IMR-90 (cell line): ENCODE data around the gene CCDC167. TPM values are rescaled to one million over a fixed set of nuclear protein-coding genes. Genes with fewer than 3 reads are reported as not detected.

Experiments used
- ATAC-seq: fragments of 200-7000 bp; cut with Tn5 transposase; 2 replicates; pipeline ENCODE4 v1.9.1; 2020; ENCODE audit warnings: low read depth, mild to moderate bottlenecking, moderate library complexity
- BruUV-seq: library from RNA; stranded (reverse); fragments of 400-500 nt; replicated peaks from 2 replicates; lab custom pipeline; 2021; lab: Mats Ljungman, UMichigan
- CTCF ChIA-PET: fragments of 300-600 bp; formaldehyde crosslinking; extraction: SDS; loops from one replicate; lab custom pipeline; 2021; ENCODE audit warnings: antibody characterized with exemption; lab: Yijun Ruan, JAX
- POLR2A ChIA-PET: fragments of 300-600 bp; sonication (Branson Sonifier 250); formaldehyde crosslinking; loops from one replicate; lab custom pipeline; 2022; ENCODE audit warnings: antibody characterized with exemption; ENCODE audit not compliant: unreplicated experiment; lab: Charles Lee
- DNase-seq: peaks from one replicate; pipeline ENCODE4 v3.0.0; 2013
- H2AFZ ChIP-seq: replicated peaks from 2 replicates; pipeline ENCODE3; 2013; ENCODE audit warnings: low read length, mild to moderate bottlenecking; ENCODE audit not compliant: poor library complexity
- H2AK5ac ChIP-seq: 2 replicates; pipeline ENCODE4 v1.6.1; 2013; ENCODE audit warnings: low read depth, low read length, inconsistent platforms
- H2AK9ac ChIP-seq: replicated peaks from 2 replicates; pipeline ENCODE3; 2013; ENCODE audit warnings: mild to moderate bottlenecking, low read depth, low read length, moderate library complexity; ENCODE audit not compliant: poor library complexity
- H2BK120ac ChIP-seq: 2 replicates; pipeline ENCODE4 v1.6.1; 2013; ENCODE audit warnings: low read depth, low read length, inconsistent platforms
- H2BK15ac ChIP-seq: 3 replicates; pipeline ENCODE4 v1.6.1; 2013; ENCODE audit warnings: low read depth, low read length, inconsistent platforms
- H2BK20ac ChIP-seq: 2 replicates; pipeline ENCODE4 v1.6.1; 2013; ENCODE audit warnings: low read depth, mild to moderate bottlenecking, inconsistent platforms, low read length, moderate library complexity
- H2BK5ac ChIP-seq: 2 replicates; pipeline ENCODE4 v1.6.1; 2013; ENCODE audit warnings: mild to moderate bottlenecking, low read depth, low read length, inconsistent platforms; ENCODE audit not compliant: poor library complexity, severe bottlenecking
- H3K14ac ChIP-seq: replicated peaks from 2 replicates; pipeline ENCODE4 v1.6.1; 2013; ENCODE audit warnings: low read depth, low read length, inconsistent platforms
- H3K18ac ChIP-seq: 2 replicates; pipeline ENCODE4 v1.6.1; 2013; ENCODE audit warnings: low read depth, low read length, control low read depth
- H3K23ac ChIP-seq: 2 replicates; pipeline ENCODE4 v1.6.1; 2013; ENCODE audit warnings: low read depth, low read length, inconsistent platforms
- H3K27ac ChIP-seq: 2 replicates; pipeline ENCODE4 v1.5.1; 2013; ENCODE audit warnings: mild to moderate bottlenecking, control low read depth, low read length; ENCODE audit not compliant: insufficient read depth
- H3K27me3 ChIP-seq: 2 replicates; pipeline ENCODE4 v1.6.1; 2013; ENCODE audit warnings: low read length; ENCODE audit not compliant: control insufficient read depth, insufficient read depth
- H3K36me3 ChIP-seq: 2 replicates; pipeline ENCODE4 v1.6.1; 2013; ENCODE audit warnings: low read length, mixed read lengths; ENCODE audit not compliant: control insufficient read depth, insufficient read depth
- H3K4ac ChIP-seq: 2 replicates; pipeline ENCODE4 v1.6.1; 2013; ENCODE audit warnings: low read depth, low read length, inconsistent platforms
- H3K4me1 ChIP-seq: 2 replicates; pipeline ENCODE4 v1.6.1; 2013; ENCODE audit warnings: low read length, mixed read lengths; ENCODE audit not compliant: control insufficient read depth, insufficient read depth
- H3K4me2 ChIP-seq: 2 replicates; pipeline ENCODE4 v1.6.1; 2013; ENCODE audit warnings: low read depth, mild to moderate bottlenecking, control low read depth, low read length, moderate library complexity
- H3K4me3 ChIP-seq: 2 replicates; pipeline ENCODE4 v1.5.1; 2013; ENCODE audit warnings: low read depth, mild to moderate bottlenecking, control low read depth, low read length, moderate library complexity; ENCODE audit not compliant: insufficient read depth
- H3K56ac ChIP-seq: 2 replicates; pipeline ENCODE4 v1.6.1; 2013; ENCODE audit warnings: low read length, inconsistent platforms; ENCODE audit not compliant: insufficient read depth; ENCODE audit errors: extremely low read depth
- H3K79me1 ChIP-seq, 2 experiments: 2 replicates each; pipeline ENCODE4 v1.6.1; 2013; ENCODE audit warnings: low read length in 2 of 2, inconsistent platforms in 1 of 2, low read depth in 1 of 2
- H3K9ac ChIP-seq: 2 replicates; pipeline ENCODE4 v1.6.1; 2013; ENCODE audit warnings: low read depth, low read length, control low read depth
- H3K9me1 ChIP-seq: 2 replicates; pipeline ENCODE4 v1.6.1; 2013; ENCODE audit warnings: low read length, inconsistent platforms; ENCODE audit not compliant: insufficient read depth
- H3K9me3 ChIP-seq: 2 replicates; pipeline ENCODE4 v1.6.1; 2013; ENCODE audit warnings: low read length; ENCODE audit not compliant: control insufficient read depth, insufficient read depth
- H4K20me1 ChIP-seq: 2 replicates; pipeline ENCODE4 v1.6.1; 2013; ENCODE audit warnings: low read length, inconsistent platforms; ENCODE audit not compliant: insufficient read depth
- H4K5ac ChIP-seq: 2 replicates; pipeline ENCODE4 v1.6.1; 2013; ENCODE audit warnings: mild to moderate bottlenecking, low read depth, low read length, control low read depth
- H4K8ac ChIP-seq, 2 experiments: 2 replicates each; pipeline ENCODE4 v1.6.1; 2013; ENCODE audit warnings: low read depth in 2 of 2, low read length in 2 of 2, control low read depth in 1 of 2, inconsistent platforms in 1 of 2
- H4K91ac ChIP-seq: 2 replicates; pipeline ENCODE4 v1.6.1; 2013; ENCODE audit warnings: low read depth, low read length, inconsistent platforms; ENCODE audit not compliant: insufficient read depth
- BHLHE40 ChIP-seq: fragments of 150-350 bp; IDR thresholded peaks from 2 replicates; pipeline ENCODE4 v1.6.1; 2016; ENCODE audit warnings: mild to moderate bottlenecking, low read depth, low read length
- CEBPB ChIP-seq: IDR thresholded peaks from 2 replicates; pipeline ENCODE4 v1.6.1; 2012; ENCODE audit warnings: low read depth, low read length, improper control_type of control experiment
- FOS ChIP-seq: fragments of 150-350 bp; IDR thresholded peaks from 2 replicates; pipeline ENCODE4 v1.6.1; 2016; ENCODE audit warnings: low read depth, low read length
- RFX5 ChIP-seq: IDR thresholded peaks from 2 replicates; pipeline ENCODE4 v1.8.0; 2012; ENCODE audit warnings: low read depth, mild to moderate bottlenecking, low read length, moderate library complexity
- SMC3 ChIP-seq: fragments of 150-350 bp; IDR thresholded peaks from 2 replicates; pipeline ENCODE4 v1.6.1; 2016; ENCODE audit warnings: low read depth, mild to moderate bottlenecking, antibody characterized with exemption, low read length, moderate library complexity
- WGBS, 2 experiments: methylation state at CpG; one replicate each; pipeline versions ENCODE4 v1.1.5 to v1.1.7; 2013; ENCODE audit warnings: missing lambda C conversion rate in 2 of 2; ENCODE audit not compliant: insufficient read length in 1 of 2; ENCODE audit errors: extremely low coverage in 2 of 2; 5-methylcytosine and 5-hydroxymethylcytosine counted together
- dilution Hi-C: fragments of 300-500 bp; cut with HindIII; formaldehyde crosslinking; loops from one replicate; pipeline ENCODE4 v1.14.3; 2018; ENCODE audit warnings: low sequenced_read_pairs; ENCODE audit not compliant: unreplicated experiment
- in situ Hi-C: fragments of 300-500 bp; cut with MboI; formaldehyde crosslinking; loops from 3 replicates; pipeline ENCODE4 v1.14.3; 2019; ENCODE audit warnings: low sequenced_read_pairs, inconsistent platforms, mixed read lengths
- intact Hi-C: fragments of 100-400 bp; cut with micrococcal nuclease; formaldehyde crosslinking; loops from 2 replicates; pipeline ENCODE4 v1.10.0; 2022
- polyA plus RNA-seq, 3 experiments: library from polyadenylated mRNA; depleted of rRNA; stranded (reverse); fragments of >200 nt; gene quantifications; 2 replicates each; pipeline ENCODE4 v1.2.3, GENCODE V29; 2012; ENCODE audit warnings: low replicate concordance in 1 of 3
- total RNA-seq: library from RNA; depleted of rRNA; stranded (reverse); fragments of >200 nt; gene quantifications from 2 replicates; pipeline ENCODE4 v1.2.3, GENCODE V29; 2012

The CCDC167 gene
- total and polyA plus RNA-seq, 2 of the 4 experiments (the other 2 are of a cell fraction): 35.8 to 96.8 TPM

- no peak overlapping the region for H3K4me3 ChIP-seq
- peak overlapping the region; percentile 60 for H2AK9ac ChIP-seq
- H2BK120ac ChIP-seq: no peak overlapping the region
- ATAC-seq: peak; percentile 75
- dilution Hi-C loops (no loop called here), in situ Hi-C loops (no loop called here), intact Hi-C loops (no loop called here)
- peak; percentile 64 for DNase-seq
- peak overlapping the region; percentile 78; the same call in 1 of the 2 replicates for H2AK5ac ChIP-seq
- peak overlapping the region; percentile 23 for H2BK5ac ChIP-seq
- H4K91ac ChIP-seq: no peak overlapping the region; the same call in 1 of the 2 replicates
- H3K79me1 ChIP-seq: no peaks in the 10 kb centered on the region
- H3K4ac ChIP-seq: peak overlapping the region; percentile 45; the same call in 1 of the 2 replicates
- CTCF ChIA-PET: interaction anchor here (0.7 kb wide), 1 partner anchor 169 kb away, joined by 3 read pairs; no protein-coding TSS in a partner anchor
- no TSS peak for BruUV-seq
- 88% methylated on average over 4 of the region's 19 CpGs; no CpG with 5 or more reads in 1 of the 2 experiments for WGBS, 2 experiments
- H3K27me3 ChIP-seq: peaks cover 45% of the 10 kb centered on the region
- H2AFZ ChIP-seq: peak overlapping the region; percentile 8
- no peak for TF ChIP-seq SMC3
- 0 out of 2 replicates have a peak, but pooled peaks have one; percentile 22 for TF ChIP-seq FOS
- TF ChIP-seq BHLHE40: peak; percentile 52
- peak; percentile 20; the same call in 1 of the 2 replicates for TF ChIP-seq CEBPB
- no peak for TF ChIP-seq RFX5
- H3K14ac ChIP-seq: no peak overlapping the region
- POLR2A ChIA-PET: no interaction called here
- peaks cover 9% of the 10 kb centered on the region for H3K9me1 ChIP-seq
- peaks cover 5% of the 10 kb centered on the region for H3K4me1 ChIP-seq
- no peak overlapping the region for H3K9ac ChIP-seq
- H3K27ac ChIP-seq: no peak overlapping the region
- peaks cover 16% of the 10 kb centered on the region for H4K20me1 ChIP-seq
- no peak overlapping the region for H2BK15ac ChIP-seq
- no peak overlapping the region for H3K56ac ChIP-seq
- no peak overlapping the region for H4K8ac ChIP-seq
- H2BK20ac ChIP-seq: peak overlapping the region; percentile 34; the same call in 1 of the 2 replicates
- H3K18ac ChIP-seq: no peak overlapping the region
- H3K4me2 ChIP-seq: 0 out of 2 replicates have a peak overlapping the region, but pooled peaks have one; percentile 42
- H4K5ac ChIP-seq: no peak overlapping the region
- H3K23ac ChIP-seq: no peak overlapping the region; the same call in 1 of the 2 replicates
- no peaks in the 10 kb centered on the region for H3K36me3 ChIP-seq
- H3K9me3 ChIP-seq: no peaks in the 10 kb centered on the region
These were observed 24.6 kb upstream of the CCDC167 start for GRCh38 chr6:37524025-37524969.
